SK-N-SH treated with all-trans-retinoic acid at 6 μM for 48 hours (cell line): ENCODE results near the gene CALCB.

ENCODE experiments used
- ATAC-seq: fragments of 200-7000 bp; cut with Tn5 transposase; 3 replicates; pipeline ENCODE4 v1.9.1; 2020; ENCODE audit warnings: mild to moderate bottlenecking, moderate library complexity
- ARNTL ChIP-seq: fragments of 450-650 bp; formaldehyde crosslinking; IDR thresholded peaks from 2 replicates; pipeline ENCODE4 v1.5.0; 2020; ENCODE audit warnings: low read depth, mild to moderate bottlenecking, moderate library complexity, borderline replicate concordance
- BACH2 ChIP-seq: fragments of 250-450 bp; sonication (Bioruptor Pico); IDR thresholded peaks from 2 replicates; pipeline ENCODE4 v1.9.0; 2021; ENCODE audit warnings: mild to moderate bottlenecking, borderline replicate concordance
- CREB5 ChIP-seq: fragments of 250-450 bp; sonication (Bioruptor Pico); IDR thresholded peaks from 2 replicates; pipeline ENCODE4 v1.5.1; 2020; ENCODE audit warnings: low read depth, mild to moderate bottlenecking, moderate library complexity
- CSDC2 ChIP-seq: fragments of 250-450 bp; sonication (Bioruptor Pico); IDR thresholded peaks from 2 replicates; pipeline ENCODE4 v1.5.0; 2020; ENCODE audit warnings: mild to moderate bottlenecking, moderate library complexity
- CSRNP3 ChIP-seq: fragments of 250-450 bp; sonication (Bioruptor Pico); IDR thresholded peaks from 2 replicates; pipeline ENCODE4 v1.5.1; 2021; ENCODE audit warnings: mild to moderate bottlenecking, moderate library complexity
- ESRRG ChIP-seq: fragments of 250-450 bp; sonication (Bioruptor Pico); IDR thresholded peaks from 2 replicates; pipeline ENCODE4 v1.6.1; 2021; ENCODE audit warnings: mild to moderate bottlenecking
- GLIS3 ChIP-seq: fragments of 250-450 bp; sonication (Bioruptor Pico); IDR thresholded peaks from 2 replicates; pipeline ENCODE4 v1.5.0; 2020; ENCODE audit warnings: mild to moderate bottlenecking, moderate library complexity
- ISL1 ChIP-seq: fragments of 250-450 bp; sonication (Bioruptor Pico); IDR thresholded peaks from 2 replicates; pipeline ENCODE4 v2.1.2; 2022; ENCODE audit warnings: mild to moderate bottlenecking, moderate library complexity
- OSR1 ChIP-seq: fragments of 250-450 bp; sonication (Bioruptor Pico); IDR thresholded peaks from 2 replicates; pipeline ENCODE4 v1.8.0; 2022; ENCODE audit warnings: moderate library complexity, mild to moderate bottlenecking, inconsistent platforms
- PATZ1 ChIP-seq: fragments of 250-450 bp; sonication (Bioruptor Pico); IDR thresholded peaks from 2 replicates; pipeline ENCODE4 v1.8.0; 2020; ENCODE audit warnings: mild to moderate bottlenecking, moderate library complexity, borderline replicate concordance
- PPARA ChIP-seq: fragments of 250-450 bp; sonication (Bioruptor Pico); IDR thresholded peaks from 2 replicates; pipeline ENCODE4 v1.5.0; 2020; ENCODE audit warnings: mild to moderate bottlenecking, borderline replicate concordance
- RARB ChIP-seq: fragments of 250-450 bp; sonication (Bioruptor Pico); IDR thresholded peaks from 2 replicates; pipeline ENCODE4 v1.8.0; 2021; ENCODE audit warnings: mild to moderate bottlenecking, moderate library complexity
- SNAI2 ChIP-seq: fragments of 250-450 bp; sonication (Bioruptor Pico); IDR thresholded peaks from 2 replicates; pipeline ENCODE4 v1.5.0; 2020; ENCODE audit warnings: mild to moderate bottlenecking, moderate library complexity
- TCF4 ChIP-seq: fragments of 250-450 bp; sonication (Bioruptor Pico); IDR thresholded peaks from 2 replicates; pipeline ENCODE4 v1.8.0; 2021; ENCODE audit warnings: mild to moderate bottlenecking, moderate library complexity, borderline replicate concordance
- TOX ChIP-seq: fragments of 250-450 bp; sonication (Bioruptor Pico); IDR thresholded peaks from 2 replicates; pipeline ENCODE4 v1.8.0; 2021; ENCODE audit warnings: mild to moderate bottlenecking, moderate library complexity, borderline replicate concordance
- TSHZ2 ChIP-seq: fragments of 250-450 bp; sonication (Bioruptor Pico); IDR thresholded peaks from 2 replicates; pipeline ENCODE4 v1.5.0; 2020; ENCODE audit warnings: mild to moderate bottlenecking, moderate library complexity
- ZC3H10 ChIP-seq: fragments of 250-450 bp; sonication (Bioruptor Pico); IDR thresholded peaks from 2 replicates; pipeline ENCODE4 v1.5.1; 2021; ENCODE audit warnings: mild to moderate bottlenecking, moderate library complexity
- ZFP3 ChIP-seq: fragments of 250-450 bp; sonication (Bioruptor Pico); IDR thresholded peaks from 2 replicates; pipeline ENCODE4 v1.5.0; 2020; ENCODE audit warnings: mild to moderate bottlenecking, moderate library complexity
- ZFP30 ChIP-seq: fragments of 450-650 bp; formaldehyde crosslinking; IDR thresholded peaks from 2 replicates; pipeline ENCODE4 v1.5.0; 2022; ENCODE audit warnings: mild to moderate bottlenecking, moderate library complexity
- ZNF565 ChIP-seq: fragments of 450-650 bp; formaldehyde crosslinking; conservative IDR thresholded peaks from 2 replicates; pipeline ENCODE4 v1.5.0; 2020; ENCODE audit warnings: low read depth, mild to moderate bottlenecking, moderate library complexity
- ZNF8 ChIP-seq: fragments of 450-650 bp; formaldehyde crosslinking; IDR thresholded peaks from 2 replicates; pipeline ENCODE4 v1.5.0; 2020; ENCODE audit warnings: mild to moderate bottlenecking, moderate library complexity

Gene CALCB

GRCh38 chr11:15111215-15111614 is 37.8 kb downstream of the CALCB start:
- no peak for ATAC-seq
- TF ChIP-seq ZC3H10 (CRISPR knock-in tag) (no peak), RARB (no peak), TSHZ2 (CRISPR knock-in tag) (no peak), ZNF8 (no peak), OSR1 (CRISPR knock-in tag) (no peak), TCF4 (no peak), ISL1 (CRISPR knock-in tag) (no peak), ARNTL (CRISPR knock-in tag) (no peak), TOX (CRISPR knock-in tag) (no peak), CSDC2 (no peak), ESRRG (CRISPR knock-in tag) (no peak), ZFP30 (no peak), ZNF565 (CRISPR knock-in tag) (no peak), CSRNP3 (CRISPR knock-in tag) (no peak), CREB5 (no peak), PPARA (no peak), BACH2 (CRISPR knock-in tag) (no peak)

GRCh38 chr11:15112131-15112541 is 38.7 kb downstream of the CALCB start:
- no peak for TF ChIP-seq OSR1 (CRISPR knock-in tag)
- TF ChIP-seq PATZ1 (CRISPR knock-in tag): no peak
- no peak for TF ChIP-seq ZC3H10 (CRISPR knock-in tag)
- TF ChIP-seq CREB5: no peak
- TF ChIP-seq ARNTL (CRISPR knock-in tag): no peak
- no peak for TF ChIP-seq CSRNP3 (CRISPR knock-in tag)
- TF ChIP-seq ZNF8: no peak
- TF ChIP-seq GLIS3 (CRISPR knock-in tag): no peak
- TF ChIP-seq TOX (CRISPR knock-in tag): no peak
- no peak for TF ChIP-seq RARB
- no peak for TF ChIP-seq PPARA
- no peak for TF ChIP-seq TSHZ2 (CRISPR knock-in tag)
- no peak for TF ChIP-seq SNAI2
- no peak for TF ChIP-seq CSDC2
- TF ChIP-seq TCF4: no peak
- no peak for TF ChIP-seq ZFP3 (CRISPR knock-in tag)
- TF ChIP-seq ESRRG (CRISPR knock-in tag): no peak
- TF ChIP-seq ZFP30: no peak
- TF ChIP-seq ISL1 (CRISPR knock-in tag): no peak
- TF ChIP-seq, all 23 proteins: peak for 0

More at GRCh38 chr11:15112131-15112541, 38.7 kb downstream of the CALCB start:
- ATAC-seq: no peak
